Activated CD4-positive, alpha-beta T cell treated with anti-CD3 and anti-CD28 coated beads for 36 hours (primary cell): ENCODE results near the gene EVX1. TPM values are rescaled to one million over a fixed set of nuclear protein-coding genes. Genes with fewer than 3 reads are reported as not detected.
A peak's percentile ranks its signal among the peaks of the same experiment; 100 is the strongest.

ENCODE experiments used
- ATAC-seq: fragments of 200-7000 bp; cut with Tn5 transposase; one replicate; pipeline ENCODE4 v1.10.0; 2021; ENCODE audit warnings: mild to moderate bottlenecking, moderate library complexity
- CTCF ChIA-PET: fragments of 350-600 bp; sonication (Branson Sonifier 250); formaldehyde crosslinking; loops from one replicate; lab custom pipeline; 2021; ENCODE audit warnings: antibody characterized with exemption; lab: Charles Lee
- POLR2A ChIA-PET: fragments of 350-600 bp; sonication (Branson Sonifier 250); formaldehyde crosslinking; loops from one replicate; lab custom pipeline; 2021; ENCODE audit warnings: antibody characterized with exemption, inconsistent platforms; lab: Charles Lee
- DNase-seq: peaks from one replicate; pipeline ENCODE4 v3.0.0-alpha.2; 2020
- H3K27ac Mint-ChIP-seq: one replicate; pipeline ENCODE4 v1.8.0; 2021; ENCODE audit warnings: mixed read lengths
- H3K27me3 Mint-ChIP-seq: one replicate; pipeline ENCODE4 v1.8.0; 2021; ENCODE audit warnings: mixed read lengths
- H3K36me3 Mint-ChIP-seq: one replicate; pipeline ENCODE4 v1.8.0; 2021; ENCODE audit warnings: low read depth, mixed read lengths
- H3K4me1 Mint-ChIP-seq: one replicate; pipeline ENCODE4 v1.8.0; 2021; ENCODE audit warnings: mixed read lengths
- H3K4me3 Mint-ChIP-seq: one replicate; pipeline ENCODE4 v1.8.0; 2021; ENCODE audit warnings: mild to moderate bottlenecking, moderate library complexity, mixed read lengths
- H3K9me3 Mint-ChIP-seq: one replicate; pipeline ENCODE4 v1.8.0; 2021; ENCODE audit warnings: low read depth, mixed read lengths
- intact Hi-C, 2 experiments: fragments of 100-400 bp; cut with DNase I in 1 of 2; cut with micrococcal nuclease in 1 of 2; formaldehyde crosslinking; loops; one replicate each; pipeline versions ENCODE4 v1.14.2 to v1.15.1; 2022 to 2024; cut with DNase I, micrococcal nuclease
- total RNA-seq, 2 experiments: library from RNA; stranded (reverse); gene quantifications; one replicate each; pipeline ENCODE4 v1.2.3, GENCODE V29; 2021

EVX1 gene
- total RNA-seq, 2 experiments from 2014 or later, result not detected

DNA sequence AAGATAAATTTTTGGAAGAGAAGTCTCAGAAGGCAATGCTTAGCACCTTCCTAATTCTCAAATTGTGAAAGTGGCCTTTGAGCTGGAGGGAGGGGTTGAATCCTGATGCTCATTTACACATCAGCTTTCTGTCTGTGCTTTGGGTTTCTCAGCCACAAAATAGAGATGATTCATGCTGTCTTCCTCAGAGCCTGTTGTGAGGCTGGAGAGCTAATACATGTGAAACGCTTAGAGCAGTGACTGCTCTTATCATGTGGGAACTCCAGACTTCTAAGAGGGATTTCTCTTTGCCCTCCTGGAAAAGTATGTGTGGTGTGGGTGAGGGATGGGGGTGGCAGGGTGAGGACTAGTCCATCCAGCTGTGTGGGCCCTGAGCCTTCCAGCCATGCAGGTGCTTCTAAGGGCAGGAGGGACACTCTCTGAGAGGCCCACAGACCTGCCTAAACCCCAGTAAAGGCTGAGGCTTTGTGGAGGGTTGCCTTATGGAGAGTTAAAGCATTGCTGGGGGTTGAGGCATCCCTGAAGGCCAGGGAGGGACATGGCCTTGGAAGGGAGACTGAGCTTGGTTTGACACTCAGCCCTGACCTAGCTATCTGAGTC is 4.8 kb upstream of the EVX1 start:
- Mint-ChIP-seq H3K9me3 (no peaks in the 10 kb centered on the region), H3K36me3 (no peaks in the 10 kb centered on the region), H3K4me3 (no peak overlapping the region), H3K4me1 (peaks cover 17% of the 10 kb centered on the region), H3K27me3 (peaks cover 69% of the 10 kb centered on the region), H3K27ac (no peak overlapping the region)
- ATAC-seq, result peak; percentile 77
- DNase-seq, result no peak
- POLR2A ChIA-PET, result no interaction called here
- intact Hi-C loops, result no loop called here
- CTCF ChIA-PET, result interaction anchor here (0.6 to 1.4 kb wide), 4 partner anchors 10 to 809 kb away, joined by 3 to 4 read pairs (median 4); no protein-coding TSS in a partner anchor

DNA sequence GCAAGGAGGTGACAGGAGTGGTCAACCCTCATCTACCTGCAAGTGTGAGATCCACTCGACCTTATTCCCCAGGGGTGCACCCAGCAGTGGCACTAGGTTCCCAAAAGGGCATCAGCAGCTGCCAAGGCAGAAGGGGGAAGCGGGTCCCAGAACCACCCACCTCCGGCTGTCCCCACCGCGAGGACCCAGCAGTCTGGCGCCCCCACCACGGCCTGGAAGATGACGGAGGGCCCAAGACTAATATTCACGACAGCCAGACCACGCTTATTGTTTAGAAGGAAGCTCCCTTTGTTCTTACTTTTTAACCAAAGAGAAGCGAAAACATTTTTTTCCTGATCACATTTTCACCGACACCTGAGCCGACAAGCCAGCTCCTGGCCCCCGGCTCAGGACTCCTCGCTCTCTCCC is 3.6 kb upstream of the EVX1 start:
- H3K36me3 Mint-ChIP-seq, result no peaks in the 10 kb centered on the region
- H3K27me3 Mint-ChIP-seq, result peaks cover 66% of the 10 kb centered on the region
- no peak overlapping the region for H3K4me3 Mint-ChIP-seq
- intact Hi-C loops, result no loop called here
- ATAC-seq (no peak), DNase-seq (no peak)
- no peak overlapping the region for H3K27ac Mint-ChIP-seq
- H3K4me1 Mint-ChIP-seq, result peaks cover 22% of the 10 kb centered on the region
- ChIA-PET POLR2A (no interaction called here), CTCF (interaction anchor here (1.3 to 1.4 kb wide), 2 partner anchors 10 to 61 kb away, joined by 4 read pairs; no protein-coding TSS in a partner anchor)
- H3K9me3 Mint-ChIP-seq, result no peaks in the 10 kb centered on the region

DNA sequence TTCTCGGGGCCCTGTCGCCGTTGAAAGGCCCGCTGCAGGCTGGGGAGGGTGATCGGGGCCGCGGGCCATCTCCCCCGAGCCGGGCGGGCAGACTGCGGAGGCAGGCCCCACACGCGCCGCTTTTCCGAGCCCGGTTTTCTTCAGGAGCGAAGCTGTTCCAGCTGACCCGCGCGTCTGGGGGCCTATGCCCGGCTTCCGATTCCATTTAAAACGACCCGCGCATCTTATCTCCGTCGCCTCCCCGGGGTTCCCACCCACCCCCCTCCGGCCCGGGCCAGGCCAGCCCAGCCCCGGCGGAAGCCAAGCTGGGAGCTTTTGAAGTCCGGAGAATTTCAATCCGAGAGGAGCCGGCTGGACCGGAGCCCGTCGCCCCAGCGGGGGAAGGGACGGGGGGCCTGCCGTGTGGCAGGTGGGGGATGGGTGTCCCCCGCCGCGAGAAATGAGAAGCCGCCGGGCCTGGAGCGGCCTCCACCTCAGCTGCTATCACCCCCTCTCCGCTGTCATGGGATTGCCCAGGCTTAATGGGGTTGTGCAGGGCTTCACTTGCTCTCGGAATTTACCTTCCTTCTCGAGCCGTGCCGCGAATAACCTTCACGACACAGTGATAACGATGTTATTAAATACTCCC is 3.1 kb upstream of the EVX1 start:
- peak; percentile 20 for DNase-seq
- Mint-ChIP-seq H3K9me3 (no peaks in the 10 kb centered on the region), H3K27ac (no peak overlapping the region), H3K4me3 (no peak overlapping the region), H3K27me3 (peaks cover 66% of the 10 kb centered on the region), H3K4me1 (peaks cover 22% of the 10 kb centered on the region), H3K36me3 (no peaks in the 10 kb centered on the region)
- intact Hi-C loops, result loop anchor here (1.0 to 5.0 kb wide), 4 partner anchors 42 to 1382 kb away; partner anchors contain the start of gene HOXA1 (in 1 of the 2)
- CTCF ChIA-PET, result interaction anchor here (0.7 to 1.3 kb wide), 2 partner anchors 9 to 47 kb away, joined by 3 to 4 read pairs; no protein-coding TSS in a partner anchor
- no peak for ATAC-seq
- POLR2A ChIA-PET, result interaction anchor here (0.7 kb wide), 1 partner anchor 1972 kb away, joined by 3 read pairs; no protein-coding TSS in a partner anchor

DNA sequence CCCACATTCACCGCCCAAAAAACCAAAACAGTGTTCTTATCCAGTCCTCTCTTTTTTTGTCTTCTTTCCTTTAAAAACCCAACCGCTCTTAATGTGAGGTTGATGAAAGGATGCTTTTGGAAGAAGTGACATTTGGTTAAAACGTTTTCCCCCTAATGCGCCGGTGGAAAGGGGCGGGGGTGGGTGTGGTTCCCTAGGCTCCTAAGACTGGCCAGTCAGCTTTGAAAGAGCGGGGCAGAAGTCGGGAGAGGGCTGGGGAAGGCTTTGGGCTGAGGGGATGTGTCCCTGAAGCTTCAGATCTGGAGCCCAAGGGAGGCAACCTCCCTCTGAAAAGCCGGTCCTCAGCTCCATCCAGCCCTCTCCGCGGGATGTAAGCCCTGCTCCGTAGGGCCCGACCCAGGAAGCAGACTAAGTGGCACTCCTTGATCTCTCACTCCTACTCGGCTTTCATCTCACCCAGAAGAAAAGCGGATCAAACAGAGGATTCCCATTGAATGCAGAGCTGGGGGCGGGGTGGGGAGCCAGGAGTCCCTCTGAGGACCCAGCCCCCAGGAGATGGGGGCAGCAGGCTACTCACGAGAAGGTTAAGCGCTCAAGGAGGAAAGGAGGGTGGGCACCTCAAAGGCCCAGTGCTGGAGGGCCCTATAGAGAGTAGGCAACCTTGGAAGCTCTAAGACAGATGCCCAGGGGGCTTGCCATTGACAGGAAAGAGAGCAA is 2.4 kb upstream of the EVX1 start:
- Mint-ChIP-seq H3K36me3 (no peaks in the 10 kb centered on the region), H3K9me3 (no peaks in the 10 kb centered on the region), H3K4me1 (peaks cover 22% of the 10 kb centered on the region), H3K27ac (no peak overlapping the region), H3K4me3 (no peak overlapping the region), H3K27me3 (peaks cover 70% of the 10 kb centered on the region)
- intact Hi-C loops, result loop anchor here (1.0 to 5.0 kb wide), 4 partner anchors 43 to 1383 kb away; partner anchors contain the start of gene HOXA1 (in 1 of the 2)
- ATAC-seq, result no peak
- CTCF ChIA-PET, result interaction anchor here (0.7 to 2.8 kb wide), 5 partner anchors 9 to 90 kb away, joined by 3 to 13 read pairs (median 4); no protein-coding TSS in a partner anchor
- DNase-seq, result no peak
- POLR2A ChIA-PET, result interaction anchor here (0.7 kb wide), 1 partner anchor 1972 kb away, joined by 3 read pairs; no protein-coding TSS in a partner anchor

DNA sequence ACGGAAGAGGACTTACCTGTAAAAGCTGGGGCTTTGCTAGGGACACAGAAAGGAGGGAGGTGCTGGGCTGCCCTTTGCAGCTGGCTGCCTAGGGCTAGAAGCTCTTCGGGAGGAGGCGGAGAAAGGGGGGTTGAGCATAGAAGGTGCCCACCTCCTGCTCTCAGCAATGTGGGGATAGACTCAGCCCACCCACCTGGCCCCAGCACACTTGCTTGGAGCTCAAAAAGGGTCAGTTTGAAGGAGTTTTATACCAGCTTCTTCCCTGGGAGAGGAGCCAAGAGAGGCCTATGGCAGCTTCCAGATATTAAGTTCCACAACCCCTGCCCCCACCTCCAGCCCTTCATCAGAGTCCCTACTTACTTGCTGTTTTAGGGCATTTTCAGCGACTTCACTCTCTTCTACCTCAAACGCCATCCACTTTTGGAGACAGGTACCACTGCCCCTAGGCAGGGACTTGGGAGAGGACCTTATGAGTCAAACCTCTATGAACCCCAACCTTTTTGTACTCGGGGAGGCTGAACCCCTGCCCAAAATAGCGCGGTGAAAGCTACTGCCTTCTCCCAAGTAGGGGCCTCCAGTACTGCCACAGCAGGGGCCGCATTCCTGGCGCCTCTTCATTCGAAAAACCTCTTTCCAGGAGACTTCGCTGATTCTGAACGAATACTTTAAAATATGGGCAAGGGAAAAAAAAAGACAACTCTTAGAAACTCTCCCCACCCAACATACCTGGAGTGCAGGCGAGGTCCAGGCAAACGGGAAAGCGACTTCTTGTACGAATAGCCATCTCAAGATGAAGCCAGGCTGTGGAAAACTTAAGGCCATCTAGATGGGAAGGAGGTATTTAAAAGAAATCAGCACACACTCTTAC is 1.2 kb upstream of the EVX1 start:
- ChIA-PET CTCF (interaction anchor here (0.6 to 2.8 kb wide), 14 partner anchors 8 to 679 kb away, joined by 3 to 13 read pairs (median 4); no protein-coding TSS in a partner anchor), POLR2A (interaction anchor here (0.7 kb wide), 1 partner anchor 88 kb away, joined by 3 read pairs; no protein-coding TSS in a partner anchor)
- Mint-ChIP-seq H3K9me3 (no peaks in the 10 kb centered on the region), H3K27ac (no peak overlapping the region), H3K36me3 (no peaks in the 10 kb centered on the region), H3K4me1 (peaks cover 18% of the 10 kb centered on the region), H3K4me3 (no peak overlapping the region), H3K27me3 (peaks cover 67% of the 10 kb centered on the region)
- intact Hi-C loops, result loop anchor here (5.0 kb wide), 3 partner anchors 44 to 1384 kb away; partner anchors contain the start of gene HOXA1 (in 1 of the 2)
- DNase-seq (no peak), ATAC-seq (no peak)

DNA sequence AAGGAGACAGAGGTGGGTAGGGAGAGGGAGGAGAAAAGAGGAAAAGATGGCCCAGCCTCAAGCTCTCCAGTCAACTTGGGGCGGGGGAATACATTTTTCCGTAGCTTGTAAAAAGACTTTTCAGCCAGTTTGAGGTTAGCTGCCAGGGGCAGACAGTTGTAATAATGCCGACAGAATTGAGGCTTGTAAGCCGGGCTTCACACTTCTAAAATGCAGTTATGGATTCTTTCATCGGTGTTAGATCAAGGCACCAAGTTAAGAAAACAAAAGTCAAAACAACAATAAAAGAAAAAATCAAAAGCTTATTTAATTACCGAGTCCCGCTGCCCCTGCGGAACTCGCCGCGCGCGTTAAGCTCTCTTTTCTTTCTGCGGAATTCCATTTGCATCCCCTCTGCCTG is 448 bp upstream of the EVX1 start:
- no peak for ATAC-seq
- H3K36me3 Mint-ChIP-seq, result no peaks in the 10 kb centered on the region
- no peak overlapping the region for H3K27ac Mint-ChIP-seq
- POLR2A ChIA-PET, result interaction anchor here (0.7 kb wide), 1 partner anchor 89 kb away, joined by 3 read pairs; no protein-coding TSS in a partner anchor
- intact Hi-C loops, result loop anchor here (5.0 kb wide), 3 partner anchors 45 to 1385 kb away; partner anchors contain the start of gene HOXA1 (in 1 of the 2)
- no peaks in the 10 kb centered on the region for H3K9me3 Mint-ChIP-seq
- CTCF ChIA-PET, result interaction anchor here (0.6 to 2.8 kb wide), 11 partner anchors 9 to 695 kb away, joined by 3 to 13 read pairs (median 3); no protein-coding TSS in a partner anchor
- no peak for DNase-seq
- H3K4me1 Mint-ChIP-seq, result peaks cover 18% of the 10 kb centered on the region
- H3K27me3 Mint-ChIP-seq, result peaks cover 68% of the 10 kb centered on the region
- H3K4me3 Mint-ChIP-seq, result peak overlapping the region; percentile 12

DNA sequence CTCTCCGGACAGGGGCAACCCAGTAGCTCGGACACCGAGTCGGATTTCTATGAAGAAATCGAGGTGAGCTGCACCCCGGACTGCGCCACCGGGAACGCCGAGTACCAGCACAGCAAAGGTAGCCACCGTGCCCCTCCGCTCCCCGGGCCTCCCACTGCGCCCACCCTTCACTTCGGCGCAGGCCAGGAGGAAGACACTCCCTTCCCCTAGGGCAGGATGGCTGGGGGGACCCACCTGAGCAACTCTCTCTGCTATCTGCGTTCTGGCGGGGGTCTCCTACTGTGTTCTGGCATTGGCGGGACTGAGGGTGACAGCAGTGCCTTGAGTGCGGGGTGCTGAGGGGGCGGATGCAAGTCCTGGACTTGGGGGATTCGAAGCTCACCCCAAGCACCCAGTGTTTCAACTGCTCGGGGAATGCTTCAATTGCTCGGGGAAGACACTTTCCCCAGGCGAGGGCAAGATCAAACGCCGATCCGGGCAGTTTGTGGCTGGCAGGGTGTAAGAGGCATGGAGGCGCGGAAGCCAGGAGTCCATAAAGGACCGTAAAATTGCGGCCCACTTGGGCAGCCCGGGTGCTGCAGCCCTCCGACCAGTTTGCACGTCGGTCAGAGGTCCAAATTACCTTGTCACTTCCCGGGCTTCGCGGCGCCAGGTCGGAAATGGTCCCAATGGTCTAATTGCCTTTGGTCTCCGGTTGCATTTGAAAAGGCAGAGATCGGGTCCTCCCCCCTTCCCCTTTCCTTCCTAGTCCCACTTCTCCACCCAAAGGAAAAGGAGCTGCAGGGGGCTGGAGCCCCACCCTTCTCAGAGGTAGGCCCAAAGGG is 950 bp downstream of the EVX1 start:
- no peaks in the 10 kb centered on the region for H3K36me3 Mint-ChIP-seq
- H3K4me3 Mint-ChIP-seq, result peak overlapping the region; percentile 33
- DNase-seq (no peak), ATAC-seq (no peak)
- intact Hi-C loops, result loop anchor here (2.0 to 5.0 kb wide), 4 partner anchors 39 to 1386 kb away; partner anchors contain the start of gene HOXA1 (in 1 of the 2)
- CTCF ChIA-PET, result interaction anchor here (0.6 to 1.1 kb wide), 3 partner anchors 18 to 694 kb away, joined by 3 read pairs; no protein-coding TSS in a partner anchor
- peaks cover 73% of the 10 kb centered on the region for H3K27me3 Mint-ChIP-seq
- no peak overlapping the region for H3K27ac Mint-ChIP-seq
- POLR2A ChIA-PET, result no interaction called here
- H3K4me1 Mint-ChIP-seq, result peaks cover 18% of the 10 kb centered on the region
- no peaks in the 10 kb centered on the region for H3K9me3 Mint-ChIP-seq

DNA sequence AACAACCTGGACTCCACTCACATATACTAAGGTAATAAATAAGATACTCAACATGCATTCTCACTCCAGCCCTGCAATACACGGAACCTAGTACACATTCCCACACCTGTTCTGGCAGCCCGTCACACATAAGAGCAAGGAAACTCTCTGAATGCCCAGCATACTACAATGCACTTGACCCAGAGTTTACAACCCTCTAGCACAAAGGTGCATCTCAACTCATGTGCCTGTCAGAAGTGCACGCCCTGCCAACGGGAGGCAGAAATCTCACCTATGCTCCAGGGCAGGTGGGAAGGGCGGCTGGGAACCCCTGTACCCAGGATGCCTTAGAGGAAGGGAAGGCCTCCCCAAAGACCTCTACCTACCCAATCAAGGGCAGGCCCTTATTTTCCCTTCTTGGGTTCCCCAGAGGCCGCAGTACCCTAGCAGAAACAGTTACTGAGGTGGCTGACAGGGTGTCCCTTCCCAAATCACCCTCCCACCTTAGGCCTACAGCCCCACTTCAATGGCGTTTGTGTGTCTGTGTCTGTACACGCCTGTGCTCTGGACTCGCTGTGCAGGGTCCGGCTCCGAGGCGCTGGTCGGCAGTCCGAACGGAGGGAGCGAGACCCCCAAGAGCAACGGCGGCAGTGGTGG is 2.0 kb downstream of the EVX1 start:
- H3K27ac Mint-ChIP-seq, result no peak overlapping the region
- H3K4me3 Mint-ChIP-seq, result no peak overlapping the region
- ATAC-seq, result no peak
- ChIA-PET CTCF (interaction anchor here (0.6 kb wide), 1 partner anchor 70 kb away, joined by 3 read pairs; no protein-coding TSS in a partner anchor), POLR2A (no interaction called here)
- DNase-seq, result no peak
- peaks cover 79% of the 10 kb centered on the region for H3K27me3 Mint-ChIP-seq
- no peaks in the 10 kb centered on the region for H3K36me3 Mint-ChIP-seq
- no peaks in the 10 kb centered on the region for H3K9me3 Mint-ChIP-seq
- peaks cover 16% of the 10 kb centered on the region for H3K4me1 Mint-ChIP-seq
- intact Hi-C loops, result loop anchor here (2.0 to 5.0 kb wide), 4 partner anchors 40 to 1387 kb away; partner anchors contain the start of gene HOXA1 (in 2 of the 2)

DNA sequence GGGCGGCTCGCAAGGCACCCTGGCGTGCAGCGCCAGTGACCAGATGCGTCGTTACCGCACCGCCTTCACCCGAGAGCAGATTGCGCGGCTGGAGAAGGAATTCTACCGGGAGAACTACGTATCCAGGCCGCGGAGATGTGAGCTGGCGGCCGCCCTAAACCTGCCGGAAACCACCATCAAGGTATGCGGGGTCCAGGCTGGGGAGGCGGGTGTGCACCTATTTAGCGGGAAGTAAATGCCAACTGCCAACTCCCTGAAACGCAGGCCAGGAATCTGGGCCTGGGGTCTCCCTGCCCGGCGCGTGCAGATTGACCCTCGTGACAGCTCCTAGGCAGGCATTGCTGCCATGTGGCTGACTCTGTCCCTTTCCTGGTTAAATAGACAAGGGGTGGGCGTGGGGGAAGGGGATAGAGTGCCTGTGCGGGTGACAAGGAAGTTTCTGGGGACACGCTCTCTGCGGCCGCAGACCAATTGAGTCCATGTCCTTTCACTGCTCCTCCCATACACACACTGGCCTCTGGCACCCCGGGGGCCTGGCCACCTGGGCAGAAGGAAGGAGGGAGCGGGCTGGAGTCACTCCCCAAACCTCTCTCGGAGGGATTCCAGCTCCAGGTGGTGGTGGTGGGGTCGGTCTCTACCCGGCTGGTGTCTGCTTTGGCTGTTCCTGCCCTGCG is 2.7 kb downstream of the EVX1 start:
- ChIA-PET CTCF (interaction anchor here (0.6 kb wide), 1 partner anchor 69 kb away, joined by 3 read pairs; no protein-coding TSS in a partner anchor), POLR2A (no interaction called here)
- Mint-ChIP-seq H3K4me3 (no peak overlapping the region), H3K27me3 (peaks cover 81% of the 10 kb centered on the region), H3K9me3 (no peaks in the 10 kb centered on the region), H3K36me3 (no peaks in the 10 kb centered on the region), H3K4me1 (peaks cover 12% of the 10 kb centered on the region), H3K27ac (no peak overlapping the region)
- ATAC-seq (no peak), DNase-seq (no peak)
- intact Hi-C loops, result loop anchor here (2.0 to 5.0 kb wide), 2 partner anchors 40 to 148 kb away; partner anchors contain the start of gene HOXA1 (in 1 of the 2)
